Fibroblast of lung (primary cell): ENCODE results near the gene ADAM23. TPM values are rescaled to one million over a fixed set of nuclear protein-coding genes. Genes with fewer than 3 reads are reported as not detected.

Experiments
- DNase-seq, 2 donors: peaks; one replicate each; pipeline versions ENCODE4 v3.0.0 to v3.0.0-alpha.2; 2010; ENCODE audit warnings: low read depth in 2 of 2
- H2AFZ ChIP-seq: 2 replicates; pipeline ENCODE4 v1.5.1; 2012; ENCODE audit warnings: low read length, control low read depth, inconsistent platforms
- H3K27ac ChIP-seq: 2 replicates; pipeline ENCODE4 v1.5.1; 2011; ENCODE audit warnings: low read length, control low read depth; ENCODE audit not compliant: insufficient read depth
- H3K27me3 ChIP-seq: 2 replicates; pipeline ENCODE4 v1.5.1; 2011; ENCODE audit warnings: mild to moderate bottlenecking, low read length; ENCODE audit not compliant: control insufficient read depth, insufficient read depth
- H3K36me3 ChIP-seq: 2 replicates; pipeline ENCODE4 v1.5.1; 2011; ENCODE audit warnings: low read length; ENCODE audit not compliant: control insufficient read depth, insufficient read depth
- H3K4me1 ChIP-seq: 2 replicates; pipeline ENCODE4 v1.5.1; 2011; ENCODE audit warnings: low read length; ENCODE audit not compliant: control insufficient read depth, insufficient read depth; ENCODE audit errors: extremely low read depth
- H3K4me2 ChIP-seq: 2 replicates; pipeline ENCODE4 v1.5.1; 2011; ENCODE audit warnings: low read length, control low read depth; ENCODE audit not compliant: insufficient read depth; ENCODE audit errors: extremely low read depth
- H3K4me3 ChIP-seq, 4 experiments: fragments of 200-600 bp in 1 of 4; sonication (generic) in 1 of 4; replicated peaks in 1 of 4; 2 replicates each; pipeline ENCODE4 v1.5.1; 2011 to 2016; ENCODE audit warnings: low read length in 4 of 4, low read depth in 3 of 4, mild to moderate bottlenecking in 3 of 4, control low read depth in 2 of 4, inconsistent platforms in 1 of 4, mixed read lengths in 1 of 4; ENCODE audit not compliant: insufficient read depth in 1 of 4; ENCODE audit errors: control extremely low read depth in 1 of 4
- H3K79me2 ChIP-seq: 2 replicates; pipeline ENCODE4 v1.5.1; 2012; ENCODE audit warnings: mild to moderate bottlenecking, low read length, inconsistent platforms; ENCODE audit not compliant: control insufficient read depth, insufficient read depth
- H3K9ac ChIP-seq: 2 replicates; pipeline ENCODE4 v1.5.1; 2011; ENCODE audit warnings: mild to moderate bottlenecking, low read length, control low read depth; ENCODE audit not compliant: insufficient read depth
- H3K9me3 ChIP-seq: 2 replicates; pipeline ENCODE4 v1.5.1; 2012; ENCODE audit warnings: low read depth, low read length; ENCODE audit not compliant: control insufficient read depth, insufficient read depth
- H4K20me1 ChIP-seq: 2 replicates; pipeline ENCODE4 v1.5.1; 2011; ENCODE audit warnings: low read length; ENCODE audit not compliant: control insufficient read depth, insufficient read depth; ENCODE audit errors: extremely low read depth
- EZH2 ChIP-seq: IDR thresholded peaks from 2 replicates; pipeline ENCODE4 v1.5.1; 2012; ENCODE audit warnings: low read length, control low read depth, mild to moderate bottlenecking; ENCODE audit errors: missing control alignments
- polyA plus RNA-seq, 2 donors: library from polyadenylated mRNA; depleted of rRNA in 1 of 2; stranded (reverse) in 1 of 2; unstranded in 1 of 2; fragments of >200 nt; gene quantifications; 2 replicates each; pipeline ENCODE4 v1.2.1, GENCODE V29; 2011 to 2012; ENCODE audit warnings: missing spikeins in 1 of 2
- total RNA-seq: library from RNA; depleted of rRNA; stranded (reverse); fragments of >200 nt; gene quantifications from 2 replicates; pipeline ENCODE4 v1.2.1, GENCODE V29; 2014
- TF ChIP-seq, protein P1 (sequence below), 2 donors: IDR thresholded peaks in 1 of 2; conservative IDR thresholded peaks in 1 of 2; 1 replicate in 1 of 2; 2 replicates in 1 of 2; pipeline ENCODE4 v1.5.1; 2011 to 2012; ENCODE audit warnings: low read length in 2 of 2, control low read depth in 1 of 2, inconsistent platforms in 1 of 2, low read depth in 1 of 2, mild to moderate bottlenecking in 1 of 2

The ADAM23 gene
- total and polyA plus RNA-seq, 2 donors (not counting 1 experiment from before 2014, with no cell fraction given): 2.3 to 2.7 TPM

DNA sequence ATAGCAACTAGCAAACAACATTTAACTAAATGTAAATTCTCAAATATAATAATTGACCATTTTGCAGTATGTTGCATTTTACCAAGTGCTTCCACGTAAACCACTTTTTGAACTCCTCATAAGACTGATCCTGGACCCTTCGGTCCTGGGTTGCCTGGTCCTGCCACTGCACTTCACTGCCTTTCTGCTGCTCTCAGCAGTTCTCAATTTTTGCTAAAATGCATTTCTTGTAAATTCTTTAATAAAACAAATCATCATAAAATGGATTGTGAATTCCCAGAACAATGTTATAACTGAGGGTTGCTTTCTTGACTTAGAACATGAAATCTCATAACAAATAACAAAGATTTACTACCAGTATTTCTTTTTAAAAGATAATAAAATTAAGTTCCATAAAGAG, 12.9 kb upstream of the ADAM23 start:
- no peaks in the 10 kb centered on the region for H3K9me3 ChIP-seq
- H3K27me3 ChIP-seq: no peaks in the 10 kb centered on the region
- H3K4me2 ChIP-seq: no peak overlapping the region
- H3K4me1 ChIP-seq: no peaks in the 10 kb centered on the region
- no peaks in the 10 kb centered on the region for H3K79me2 ChIP-seq
- H3K4me3 ChIP-seq: no peak overlapping the region
- H3K9ac ChIP-seq: no peak overlapping the region
- no peaks in the 10 kb centered on the region for H3K36me3 ChIP-seq
- no peaks in the 10 kb centered on the region for H4K20me1 ChIP-seq
- TF ChIP-seq, protein P1, sequence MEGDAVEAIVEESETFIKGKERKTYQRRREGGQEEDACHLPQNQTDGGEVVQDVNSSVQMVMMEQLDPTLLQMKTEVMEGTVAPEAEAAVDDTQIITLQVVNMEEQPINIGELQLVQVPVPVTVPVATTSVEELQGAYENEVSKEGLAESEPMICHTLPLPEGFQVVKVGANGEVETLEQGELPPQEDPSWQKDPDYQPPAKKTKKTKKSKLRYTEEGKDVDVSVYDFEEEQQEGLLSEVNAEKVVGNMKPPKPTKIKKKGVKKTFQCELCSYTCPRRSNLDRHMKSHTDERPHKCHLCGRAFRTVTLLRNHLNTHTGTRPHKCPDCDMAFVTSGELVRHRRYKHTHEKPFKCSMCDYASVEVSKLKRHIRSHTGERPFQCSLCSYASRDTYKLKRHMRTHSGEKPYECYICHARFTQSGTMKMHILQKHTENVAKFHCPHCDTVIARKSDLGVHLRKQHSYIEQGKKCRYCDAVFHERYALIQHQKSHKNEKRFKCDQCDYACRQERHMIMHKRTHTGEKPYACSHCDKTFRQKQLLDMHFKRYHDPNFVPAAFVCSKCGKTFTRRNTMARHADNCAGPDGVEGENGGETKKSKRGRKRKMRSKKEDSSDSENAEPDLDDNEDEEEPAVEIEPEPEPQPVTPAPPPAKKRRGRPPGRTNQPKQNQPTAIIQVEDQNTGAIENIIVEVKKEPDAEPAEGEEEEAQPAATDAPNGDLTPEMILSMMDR (conservative IDR thresholded peaks at IDR 0.05 in 1 of 2, IDR thresholded peaks at IDR 0.05 in 1 of 2; ENCODE audit: low read depth in 1 of 2, low read length in 2 of 2): no peak
- no peak for TF ChIP-seq EZH2
- no peak for DNase-seq
- no peak overlapping the region for H2AFZ ChIP-seq
- H3K27ac ChIP-seq: no peak overlapping the region

DNA sequence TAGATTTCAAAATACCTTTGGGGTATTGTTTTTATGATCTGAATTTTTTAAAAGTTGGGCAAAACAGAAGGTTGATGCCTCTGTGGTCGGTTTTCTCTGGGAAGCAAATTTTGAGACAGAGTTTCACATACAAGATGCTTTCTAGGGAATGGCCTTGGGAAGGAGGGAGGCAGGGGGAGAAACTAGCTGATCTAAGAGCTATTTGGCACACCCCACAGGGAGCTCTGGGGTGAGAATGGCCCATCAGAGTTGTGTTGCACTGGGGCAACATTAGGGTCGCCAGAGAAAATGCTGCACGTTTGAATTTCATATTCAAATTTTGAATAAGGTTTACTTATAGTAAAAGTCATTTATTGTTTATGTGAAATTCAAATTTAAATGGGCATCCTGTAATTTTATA, 11.9 kb upstream of the ADAM23 start:
- Histone ChIP-seq H3K9ac (no peak overlapping the region), H3K36me3 (no peaks in the 10 kb centered on the region), H3K79me2 (no peaks in the 10 kb centered on the region), H3K4me1 (no peaks in the 10 kb centered on the region), H3K9me3 (no peaks in the 10 kb centered on the region), H2AFZ (no peak overlapping the region), H3K27ac (no peak overlapping the region), H4K20me1 (no peaks in the 10 kb centered on the region), H3K4me3 (no peak overlapping the region), H3K4me2 (no peak overlapping the region), H3K27me3 (no peaks in the 10 kb centered on the region)
- TF ChIP-seq EZH2: no peak
- TF ChIP-seq, protein P1 (conservative IDR thresholded peaks at IDR 0.05 in 1 of 2, IDR thresholded peaks at IDR 0.05 in 1 of 2; ENCODE audit: low read depth in 1 of 2, low read length in 2 of 2): no peak
- DNase-seq: no peak

DNA sequence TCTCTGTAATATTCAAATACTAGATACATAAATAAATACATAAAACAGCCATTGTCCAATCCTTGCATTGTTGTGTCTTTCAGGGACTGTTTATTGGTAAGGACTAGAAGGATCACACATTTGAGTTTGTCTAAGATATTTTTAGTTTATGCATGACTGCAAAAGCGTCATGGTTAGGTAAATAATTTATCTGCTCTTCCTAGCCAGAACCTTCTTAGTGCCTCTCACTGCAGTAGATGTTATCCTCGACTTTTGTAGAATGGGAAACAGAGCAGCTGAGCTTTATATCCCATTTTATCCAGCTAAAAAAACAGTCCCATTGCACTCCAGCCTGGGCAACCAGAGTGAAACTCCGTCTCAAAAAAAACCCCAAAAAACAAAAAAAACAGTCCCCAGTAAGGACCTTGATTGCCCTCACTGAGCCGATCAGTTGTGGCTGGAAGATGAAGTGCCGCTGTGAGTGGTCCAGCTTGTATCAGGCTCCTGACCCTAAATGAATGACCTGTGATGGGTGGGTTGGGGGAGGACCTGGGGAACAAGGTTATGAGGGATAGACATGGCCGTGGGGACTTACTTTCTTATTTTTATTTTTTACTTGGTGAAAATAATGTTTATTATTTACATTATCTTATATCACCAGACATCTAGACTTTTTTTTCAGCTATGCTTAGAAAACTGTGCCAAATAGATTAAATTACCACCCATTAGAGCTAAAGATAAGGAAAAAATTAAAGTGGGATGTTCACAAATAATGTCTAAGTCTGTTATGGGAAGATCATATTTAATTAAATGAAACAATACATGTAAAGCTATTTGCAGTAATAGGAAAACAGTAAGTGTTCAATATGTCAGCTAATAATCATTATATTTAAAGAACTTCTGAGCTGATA, 10.9 kb upstream of the ADAM23 start:
- H3K4me3 ChIP-seq: no peak overlapping the region
- H3K36me3 ChIP-seq: no peaks in the 10 kb centered on the region
- no peak overlapping the region for H3K4me2 ChIP-seq
- no peaks in the 10 kb centered on the region for H3K27me3 ChIP-seq
- no peaks in the 10 kb centered on the region for H3K79me2 ChIP-seq
- H3K4me1 ChIP-seq: no peaks in the 10 kb centered on the region
- DNase-seq: no peak
- H3K9ac ChIP-seq: no peak overlapping the region
- TF ChIP-seq, protein P1 (conservative IDR thresholded peaks at IDR 0.05 in 1 of 2, IDR thresholded peaks at IDR 0.05 in 1 of 2; ENCODE audit: low read depth in 1 of 2, low read length in 2 of 2): no peak
- TF ChIP-seq EZH2: no peak
- no peaks in the 10 kb centered on the region for H3K9me3 ChIP-seq
- H4K20me1 ChIP-seq: no peaks in the 10 kb centered on the region
- no peak overlapping the region for H3K27ac ChIP-seq
- H2AFZ ChIP-seq: no peak overlapping the region
